ENCODE data around the gene KIF26B.

Gene KIF26B

DNA sequence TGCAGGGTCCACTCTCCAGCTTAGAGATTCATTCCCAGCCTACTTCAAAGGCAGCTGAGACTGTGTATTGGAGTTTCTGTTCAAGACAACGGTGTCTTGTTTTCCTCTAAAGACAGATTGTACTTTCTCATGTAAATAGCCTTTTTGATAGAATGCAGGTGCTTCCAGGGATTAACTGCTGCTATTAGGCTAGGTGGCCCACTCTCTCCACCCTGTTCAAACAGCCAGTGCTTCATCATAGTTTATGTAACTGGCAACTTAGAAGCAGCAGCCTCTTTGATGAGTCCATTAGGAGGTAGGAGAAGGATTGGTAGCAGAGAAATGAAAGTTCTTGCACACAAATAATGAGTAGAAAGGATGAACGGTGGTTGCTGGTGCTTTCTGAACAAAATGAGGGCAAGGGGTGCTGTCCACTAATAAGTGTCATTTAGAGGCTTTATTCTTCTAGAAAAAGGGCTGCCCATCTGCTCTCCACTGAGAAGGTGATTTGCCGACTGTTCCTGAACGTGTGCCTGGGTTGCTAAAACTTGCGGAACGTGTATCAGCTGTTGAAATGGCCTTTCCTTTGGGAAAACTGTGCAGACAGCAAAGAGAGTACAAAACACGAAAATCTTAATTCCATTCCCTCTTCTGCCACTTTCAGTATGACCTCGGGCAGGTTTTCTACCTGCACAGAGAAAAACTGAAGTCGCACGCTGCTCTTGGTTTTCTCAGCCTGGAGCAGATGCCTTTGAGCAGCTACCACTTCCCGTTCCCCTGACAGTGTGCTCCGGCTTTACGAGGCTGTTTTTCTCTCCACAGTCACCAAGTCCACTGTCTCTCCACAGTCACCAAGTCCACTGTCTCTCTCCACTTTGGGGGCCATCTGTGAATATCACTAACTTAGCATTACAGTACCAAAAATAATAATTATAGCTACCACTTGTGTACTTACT is 228.9 kb downstream of the KIF26B start:
- Histone ChIP-seq H2AFZ (ENCODE audit: low read length) (no peak overlapping the region), H4K20me1 (ENCODE audit: insufficient read depth, low read length) (no peaks in the 10 kb centered on the region), H3F3A (ENCODE audit: insufficient read depth, low read length) (no peaks in the 10 kb centered on the region), H3K4me2 (ENCODE audit: low read length) (no peak overlapping the region), H3K27ac (ENCODE audit: low read depth, low read length, poor library complexity, severe bottlenecking) (no peak overlapping the region), H3K27me3 (ENCODE audit: insufficient read depth, low read length) (0 out of 2 replicates have a peak, but pooled peaks cover 3% of the 10 kb centered on the region), H3K9me3 (ENCODE audit: low read length) (no peaks in the 10 kb centered on the region), H3K4me3 (ENCODE audit: low read depth, low read length, poor library complexity, severe bottlenecking) (no peak overlapping the region), H3K9me2 (ENCODE audit: low read depth, low read length) (no peaks in the 10 kb centered on the region), H3K9ac (ENCODE audit: low read length) (no peak overlapping the region), H3K36me3 (ENCODE audit: insufficient read depth, low read length) (no peaks in the 10 kb centered on the region), H3K79me2 (ENCODE audit: insufficient read depth, low read length) (no peaks in the 10 kb centered on the region), H3K4me1 (ENCODE audit: insufficient read depth, low read length, severe bottlenecking) (no peaks in the 10 kb centered on the region)
- TF ChIP-seq EZH2 (IDR thresholded peaks at IDR 0.05; ENCODE audit: borderline replicate concordance, low read length), result no peak
- TF ChIP-seq, protein P1, sequence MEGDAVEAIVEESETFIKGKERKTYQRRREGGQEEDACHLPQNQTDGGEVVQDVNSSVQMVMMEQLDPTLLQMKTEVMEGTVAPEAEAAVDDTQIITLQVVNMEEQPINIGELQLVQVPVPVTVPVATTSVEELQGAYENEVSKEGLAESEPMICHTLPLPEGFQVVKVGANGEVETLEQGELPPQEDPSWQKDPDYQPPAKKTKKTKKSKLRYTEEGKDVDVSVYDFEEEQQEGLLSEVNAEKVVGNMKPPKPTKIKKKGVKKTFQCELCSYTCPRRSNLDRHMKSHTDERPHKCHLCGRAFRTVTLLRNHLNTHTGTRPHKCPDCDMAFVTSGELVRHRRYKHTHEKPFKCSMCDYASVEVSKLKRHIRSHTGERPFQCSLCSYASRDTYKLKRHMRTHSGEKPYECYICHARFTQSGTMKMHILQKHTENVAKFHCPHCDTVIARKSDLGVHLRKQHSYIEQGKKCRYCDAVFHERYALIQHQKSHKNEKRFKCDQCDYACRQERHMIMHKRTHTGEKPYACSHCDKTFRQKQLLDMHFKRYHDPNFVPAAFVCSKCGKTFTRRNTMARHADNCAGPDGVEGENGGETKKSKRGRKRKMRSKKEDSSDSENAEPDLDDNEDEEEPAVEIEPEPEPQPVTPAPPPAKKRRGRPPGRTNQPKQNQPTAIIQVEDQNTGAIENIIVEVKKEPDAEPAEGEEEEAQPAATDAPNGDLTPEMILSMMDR (IDR thresholded peaks at IDR 0.05; ENCODE audit: low read length), result no peak

DNA sequence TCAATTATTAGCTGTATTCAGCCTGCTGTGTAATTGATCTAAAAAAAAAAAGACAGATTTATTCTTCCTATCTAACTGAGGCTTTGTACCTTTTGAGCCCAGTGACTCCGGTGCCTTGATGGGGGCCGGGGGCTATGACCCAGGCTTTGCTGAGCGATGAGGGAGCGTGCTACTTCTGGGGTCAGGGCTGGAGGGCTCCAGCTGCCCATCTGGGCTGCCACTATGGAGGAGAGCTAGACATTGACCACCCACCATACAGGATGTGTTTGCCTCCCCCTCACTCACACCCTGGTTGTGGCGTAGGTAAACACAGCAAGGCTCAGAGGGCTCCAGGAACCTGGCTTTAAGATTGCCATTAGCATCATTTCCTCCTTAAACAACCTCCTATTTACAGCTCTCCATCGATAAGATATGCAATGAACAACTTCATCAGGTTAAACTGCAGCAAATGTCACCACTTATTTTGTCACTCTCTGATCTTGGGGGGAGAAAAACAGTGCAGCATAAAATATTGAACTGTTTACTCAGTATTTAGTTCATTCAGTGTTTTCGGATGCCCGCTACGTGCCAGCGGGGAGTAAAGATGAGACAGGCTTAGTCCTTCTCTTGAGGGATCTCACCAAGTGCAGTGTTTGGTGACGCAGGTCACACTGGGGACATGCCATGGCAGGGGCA is 231.6 kb downstream of the KIF26B start:
- Histone ChIP-seq H3K4me1 (ENCODE audit: insufficient read depth, low read length, severe bottlenecking) (no peaks in the 10 kb centered on the region), H3K27ac (ENCODE audit: low read depth, low read length, poor library complexity, severe bottlenecking) (no peak overlapping the region), H3K4me3 (ENCODE audit: low read depth, low read length, poor library complexity, severe bottlenecking) (no peak overlapping the region), H3F3A (ENCODE audit: insufficient read depth, low read length) (no peaks in the 10 kb centered on the region), H3K9me2 (ENCODE audit: low read depth, low read length) (no peaks in the 10 kb centered on the region), H4K20me1 (ENCODE audit: insufficient read depth, low read length) (no peaks in the 10 kb centered on the region), H3K36me3 (ENCODE audit: insufficient read depth, low read length) (no peaks in the 10 kb centered on the region), H2AFZ (ENCODE audit: low read length) (no peak overlapping the region), H3K9me3 (ENCODE audit: low read length) (no peaks in the 10 kb centered on the region), H3K4me2 (ENCODE audit: low read length) (no peak overlapping the region), H3K27me3 (ENCODE audit: insufficient read depth, low read length) (0 out of 2 replicates have a peak, but pooled peaks cover 3% of the 10 kb centered on the region), H3K79me2 (ENCODE audit: insufficient read depth, low read length) (no peaks in the 10 kb centered on the region), H3K9ac (ENCODE audit: low read length) (no peak overlapping the region)
- TF ChIP-seq EZH2 (IDR thresholded peaks at IDR 0.05; ENCODE audit: borderline replicate concordance, low read length), result no peak
- TF ChIP-seq, protein P1 (IDR thresholded peaks at IDR 0.05; ENCODE audit: low read length), result no peak

DNA sequence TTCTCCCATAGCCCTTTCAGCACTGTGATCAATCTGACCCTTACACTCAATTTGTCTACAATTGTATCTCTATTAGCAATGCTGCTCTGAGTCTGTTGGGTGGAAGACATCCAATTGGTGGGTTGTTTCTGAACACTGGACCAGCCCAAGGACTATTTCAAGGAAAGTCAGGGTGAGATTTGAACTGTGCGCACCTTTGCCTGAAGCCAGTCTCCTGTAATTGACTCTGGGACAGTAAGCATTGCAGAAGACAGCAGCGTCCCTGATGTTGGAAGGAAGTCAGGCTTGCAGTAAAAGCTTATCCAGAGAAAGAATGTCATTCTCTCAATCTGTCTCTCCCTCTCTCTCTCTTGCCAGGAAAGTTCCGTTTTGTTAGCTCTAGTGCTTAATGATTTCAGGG is 233.9 kb downstream of the KIF26B start:
- no peaks in the 10 kb centered on the region for H3K4me1 ChIP-seq (ENCODE audit: insufficient read depth, low read length, severe bottlenecking)
- no peaks in the 10 kb centered on the region for H3F3A ChIP-seq (ENCODE audit: insufficient read depth, low read length)
- no peak overlapping the region for H3K4me3 ChIP-seq (ENCODE audit: low read depth, low read length, poor library complexity, severe bottlenecking)
- TF ChIP-seq EZH2 (IDR thresholded peaks at IDR 0.05; ENCODE audit: borderline replicate concordance, low read length), result no peak
- TF ChIP-seq, protein P1 (IDR thresholded peaks at IDR 0.05; ENCODE audit: low read length), result no peak
- H4K20me1 ChIP-seq (ENCODE audit: insufficient read depth, low read length), result no peaks in the 10 kb centered on the region
- H3K36me3 ChIP-seq (ENCODE audit: insufficient read depth, low read length), result no peaks in the 10 kb centered on the region
- no peak overlapping the region for H2AFZ ChIP-seq (ENCODE audit: low read length)
- H3K4me2 ChIP-seq (ENCODE audit: low read length), result no peak overlapping the region
- no peak overlapping the region for H3K27ac ChIP-seq (ENCODE audit: low read depth, low read length, poor library complexity, severe bottlenecking)
- no peaks in the 10 kb centered on the region for H3K9me2 ChIP-seq (ENCODE audit: low read depth, low read length)
- H3K79me2 ChIP-seq (ENCODE audit: insufficient read depth, low read length), result no peaks in the 10 kb centered on the region
- H3K9ac ChIP-seq (ENCODE audit: low read length), result no peak overlapping the region
- H3K27me3 ChIP-seq (ENCODE audit: insufficient read depth, low read length), result 0 out of 2 replicates have a peak, but pooled peaks cover 3% of the 10 kb centered on the region
- H3K9me3 ChIP-seq (ENCODE audit: low read length), result no peaks in the 10 kb centered on the region
